ENCODE results near the gene ABCA2.

GRCh38 chr9:137055385-137056364, 27.6 kb upstream of the ABCA2 start:
- TF ChIP-seq CTCF (IDR thresholded peaks at IDR 0.05) (no peak), TCF7L2 (IDR thresholded peaks at IDR 0.05; ENCODE audit: low read depth, low read length) (no peak), POLR2AphosphoS5 (IDR thresholded peaks at IDR 0.05; ENCODE audit: low read depth, low read length) (no peak), SIN3A (IDR thresholded peaks at IDR 0.05; ENCODE audit: borderline replicate concordance, insufficient read depth, low read depth, low read length) (no peak)
